ENCODE measurements around the gene ACTR3C. TPM values are rescaled to one million over a fixed set of nuclear protein-coding genes. Genes with fewer than 3 reads are reported as not detected.

Gene ACTR3C
- total RNA-seq, 2 donors from 2014 or later, result 6.3 to 13.0 TPM

- no peaks in the 10 kb centered on the region for H3K4me1 Mint-ChIP-seq (ENCODE audit: low read depth)
- no peak for DNase-seq
- no peak overlapping the region for H3K27ac Mint-ChIP-seq
- H3K27me3 Mint-ChIP-seq (ENCODE audit: low read depth), result peaks cover 25% of the 10 kb centered on the region
- no peak overlapping the region for H3K4me3 Mint-ChIP-seq
- H3K9me3 Mint-ChIP-seq, result no peaks in the 10 kb centered on the region
- ATAC-seq (replicated peaks in 1 of 2), result no peak
- peaks cover 2% of the 10 kb centered on the region in 2 donors for H3K36me3 Mint-ChIP-seq (ENCODE audit: insufficient read depth in 2 of 2)
Observed at GRCh38 chr7:150337659-150338081, 14.3 kb upstream of the ACTR3C start.

- Mint-ChIP-seq H3K27ac (no peak overlapping the region), H3K36me3 (ENCODE audit: insufficient read depth in 2 of 2) (peaks cover 2% of the 10 kb centered on the region in 2 donors), H3K4me3 (no peak overlapping the region), H3K27me3 (ENCODE audit: low read depth) (peaks cover 21% of the 10 kb centered on the region), H3K4me1 (ENCODE audit: low read depth) (no peaks in the 10 kb centered on the region), H3K9me3 (no peaks in the 10 kb centered on the region)
- ATAC-seq (replicated peaks in 1 of 2) (no peak), DNase-seq (no peak)
Observed at GRCh38 chr7:150337179-150337578, 13.8 kb upstream of the ACTR3C start.

GRCh38 chr7:150336746-150337145 lies 13.4 kb upstream of the ACTR3C start:
- Mint-ChIP-seq H3K9me3 (no peaks in the 10 kb centered on the region), H3K27ac (no peak overlapping the region), H3K36me3 (ENCODE audit: insufficient read depth in 2 of 2) (no peaks in the 10 kb centered on the region), H3K4me3 (no peak overlapping the region), H3K27me3 (ENCODE audit: low read depth) (peaks cover 16% of the 10 kb centered on the region), H3K4me1 (ENCODE audit: low read depth) (no peaks in the 10 kb centered on the region)
- no peak for DNase-seq
- ATAC-seq (replicated peaks in 1 of 2), result no peak

GRCh38 chr7:150335774-150336112 lies 12.4 kb upstream of the ACTR3C start:
- peaks cover 8% of the 10 kb centered on the region for H3K27me3 Mint-ChIP-seq (ENCODE audit: low read depth)
- H3K9me3 Mint-ChIP-seq, result no peaks in the 10 kb centered on the region
- no peak for DNase-seq
- ATAC-seq (replicated peaks in 1 of 2), result no peak
- H3K4me1 Mint-ChIP-seq (ENCODE audit: low read depth), result no peaks in the 10 kb centered on the region
- no peak overlapping the region for H3K4me3 Mint-ChIP-seq
- H3K27ac Mint-ChIP-seq, result no peak overlapping the region
- peaks cover 0 to 2% of the 10 kb centered on the region in 2 donors for H3K36me3 Mint-ChIP-seq (ENCODE audit: insufficient read depth in 2 of 2)

GRCh38 chr7:150335108-150335773 lies 11.9 kb upstream of the ACTR3C start:
- H3K27ac Mint-ChIP-seq, result no peak overlapping the region
- H3K4me3 Mint-ChIP-seq, result no peak overlapping the region

GRCh38 chr7:150334108-150334507 lies 10.8 kb upstream of the ACTR3C start:
- H3K9me3 Mint-ChIP-seq, result no peaks in the 10 kb centered on the region
- no peaks in the 10 kb centered on the region for H3K27me3 Mint-ChIP-seq (ENCODE audit: low read depth)
- no peak for DNase-seq
- no peak for ATAC-seq (replicated peaks in 1 of 2)
- H3K27ac Mint-ChIP-seq, result no peak overlapping the region
- H3K36me3 Mint-ChIP-seq (ENCODE audit: insufficient read depth in 2 of 2), result peaks cover under 1 to 3% of the 10 kb centered on the region in 2 donors
- no peaks in the 10 kb centered on the region for H3K4me1 Mint-ChIP-seq (ENCODE audit: low read depth)
- H3K4me3 Mint-ChIP-seq, result no peak overlapping the region

More at GRCh38 chr7:150335108-150335773, 11.9 kb upstream of the ACTR3C start:
- no peaks in the 10 kb centered on the region for H3K4me1 Mint-ChIP-seq (ENCODE audit: low read depth)
- peaks cover 0 to 2% of the 10 kb centered on the region in 2 donors for H3K36me3 Mint-ChIP-seq (ENCODE audit: insufficient read depth in 2 of 2)
- ATAC-seq (replicated peaks in 1 of 2), result no peak
- no peaks in the 10 kb centered on the region for H3K9me3 Mint-ChIP-seq
- DNase-seq, result no peak
- peaks cover 8% of the 10 kb centered on the region for H3K27me3 Mint-ChIP-seq (ENCODE audit: low read depth)

GRCh38 chr7:150333659-150334058 lies 10.3 kb upstream of the ACTR3C start:
- peaks cover 2 to 5% of the 10 kb centered on the region in 2 donors for H3K36me3 Mint-ChIP-seq (ENCODE audit: insufficient read depth in 2 of 2)
- H3K27me3 Mint-ChIP-seq (ENCODE audit: low read depth), result no peaks in the 10 kb centered on the region
- no peak overlapping the region for H3K27ac Mint-ChIP-seq

GRCh38 chr7:150332852-150333635 lies 9.7 kb upstream of the ACTR3C start:
- no peaks in the 10 kb centered on the region for H3K4me1 Mint-ChIP-seq (ENCODE audit: low read depth)
- peaks cover 2 to 5% of the 10 kb centered on the region in 2 donors for H3K36me3 Mint-ChIP-seq (ENCODE audit: insufficient read depth in 2 of 2)
- H3K27ac Mint-ChIP-seq, result no peak overlapping the region
- DNase-seq, result no peak
- H3K9me3 Mint-ChIP-seq, result no peaks in the 10 kb centered on the region
- no peak for ATAC-seq (replicated peaks in 1 of 2)
- H3K4me3 Mint-ChIP-seq, result no peak overlapping the region
- no peaks in the 10 kb centered on the region for H3K27me3 Mint-ChIP-seq (ENCODE audit: low read depth)

More at GRCh38 chr7:150333659-150334058, 10.3 kb upstream of the ACTR3C start:
- Mint-ChIP-seq H3K4me1 (ENCODE audit: low read depth) (no peaks in the 10 kb centered on the region), H3K4me3 (no peak overlapping the region), H3K9me3 (no peaks in the 10 kb centered on the region)
- DNase-seq, result no peak
- ATAC-seq (replicated peaks in 1 of 2), result no peak

- Mint-ChIP-seq H3K27ac (no peak overlapping the region), H3K4me1 (ENCODE audit: low read depth) (peaks cover 15% of the 10 kb centered on the region), H3K4me3 (no peak overlapping the region), H3K27me3 (ENCODE audit: low read depth) (no peaks in the 10 kb centered on the region), H3K9me3 (no peaks in the 10 kb centered on the region), H3K36me3 (ENCODE audit: insufficient read depth in 2 of 2) (peaks cover 7 to 9% of the 10 kb centered on the region in 2 donors)
- ATAC-seq (replicated peaks in 1 of 2), result no peak
- no peak for DNase-seq
Observed at GRCh38 chr7:150330211-150330885, 7.0 kb upstream of the ACTR3C start.

- Mint-ChIP-seq H3K27ac (no peak overlapping the region), H3K27me3 (ENCODE audit: low read depth) (no peaks in the 10 kb centered on the region), H3K9me3 (no peaks in the 10 kb centered on the region), H3K36me3 (ENCODE audit: insufficient read depth in 2 of 2) (peaks cover 11 to 15% of the 10 kb centered on the region in 2 donors), H3K4me3 (no peak overlapping the region), H3K4me1 (ENCODE audit: low read depth) (peaks cover 23% of the 10 kb centered on the region)
- no peak for DNase-seq
- no peak for ATAC-seq (replicated peaks in 1 of 2)
Observed at GRCh38 chr7:150329331-150330120, 6.2 kb upstream of the ACTR3C start.

- ATAC-seq (replicated peaks in 1 of 2) (no peak), DNase-seq (no peak)
- H3K4me3 Mint-ChIP-seq, result no peak overlapping the region
- H3K27me3 Mint-ChIP-seq (ENCODE audit: low read depth), result no peaks in the 10 kb centered on the region
- H3K27ac Mint-ChIP-seq, result no peak overlapping the region
- H3K4me1 Mint-ChIP-seq (ENCODE audit: low read depth), result peaks cover 35% of the 10 kb centered on the region
- H3K9me3 Mint-ChIP-seq, result no peaks in the 10 kb centered on the region
- peaks cover 17 to 26% of the 10 kb centered on the region in 2 donors for H3K36me3 Mint-ChIP-seq (ENCODE audit: insufficient read depth in 2 of 2)
Observed at GRCh38 chr7:150327308-150327707, 4.0 kb upstream of the ACTR3C start.

- no peak for ATAC-seq (replicated peaks in 1 of 2)
- Mint-ChIP-seq H3K4me1 (ENCODE audit: low read depth) (peaks cover 41% of the 10 kb centered on the region), H3K27me3 (ENCODE audit: low read depth) (no peaks in the 10 kb centered on the region), H3K9me3 (no peaks in the 10 kb centered on the region), H3K36me3 (ENCODE audit: insufficient read depth in 2 of 2) (peaks cover 17 to 26% of the 10 kb centered on the region in 2 donors), H3K27ac (peak overlapping the region; percentile 51), H3K4me3 (no peak overlapping the region)
- no peak for DNase-seq
Observed at GRCh38 chr7:150326657-150327268, 3.4 kb upstream of the ACTR3C start.
